Ovary (tissue), 9 donors: ENCODE measurements around the gene ZNF205. TPM values are rescaled to one million over a fixed set of nuclear protein-coding genes. Genes with fewer than 3 reads are reported as not detected.
"Not testable (repeated sequence)": the region's sequence is repeated elsewhere in the genome, so short reads cannot be mapped to it uniquely, and the experiment has no call there.

ENCODE experiments used
- DNase-seq, 5 donors: peaks; one replicate each; pipeline ENCODE4 v3.0.0-alpha.2; 2019 to 2020
- H3K27ac ChIP-seq, 2 donors: fragments of 200-600 bp; one replicate each; pipeline versions ENCODE4 v1.5.1 to v1.8.0; 2019 to 2022
- H3K27me3 ChIP-seq: fragments of 200-600 bp; one replicate; pipeline ENCODE4 v1.8.0; 2022
- H3K36me3 ChIP-seq: fragments of 200-600 bp; sonication (generic); one replicate; pipeline ENCODE4 v1.5.1; 2019
- H3K4me1 ChIP-seq: one replicate; pipeline ENCODE4 v1.8.1; 2013; ENCODE audit warnings: mild to moderate bottlenecking, moderate library complexity; ENCODE audit not compliant: insufficient read depth
- H3K4me3 ChIP-seq: fragments of 200-600 bp; sonication (generic); one replicate; pipeline ENCODE4 v1.5.1; 2017
- H3K9me3 ChIP-seq, 2 donors: fragments of 200-600 bp in 1 of 2; sonication (generic) in 1 of 2; one replicate each; pipeline versions ENCODE4 v1.5.1 to v1.8.1; 2013 to 2019; ENCODE audit warnings: mild to moderate bottlenecking in 1 of 2, moderate library complexity in 1 of 2
- CTCF ChIP-seq, 3 donors: fragments of 450-650 bp in 2 of 3; fragments of 200-600 bp in 1 of 3; IDR thresholded peaks; one replicate each; pipeline versions ENCODE4 v1.5.1 to v1.8.0; 2016 to 2022; ENCODE audit warnings: antibody characterized with exemption in 3 of 3, mild to moderate bottlenecking in 1 of 3
- EP300 ChIP-seq: sonication (generic); formaldehyde crosslinking; IDR thresholded peaks from one replicate; pipeline ENCODE4 v1.6.1; 2017; ENCODE audit warnings: antibody characterized with exemption
- POLR2A ChIP-seq: fragments of 450-650 bp; IDR thresholded peaks from one replicate; pipeline ENCODE4 v1.6.1; 2017; ENCODE audit warnings: antibody characterized with exemption, mild to moderate bottlenecking, moderate library complexity
- WGBS, 3 donors: extraction: QIAGEN DNeasy Blood & Tissue Kit in 1 of 3; methylation state at CpG; one replicate each; pipeline versions ENCODE4 v1.1.5 to v1.1.7; 2013 to 2017; 5-methylcytosine and 5-hydroxymethylcytosine counted together
- intact Hi-C, 4 donors: fragments of 100-400 bp; cut with DNase I; formaldehyde crosslinking; loops; one replicate each; pipeline versions ENCODE4 v1.11.0 to v1.15.1; 2022 to 2023
- polyA plus RNA-seq, 2 donors: library from polyadenylated mRNA; stranded (reverse); fragments of 200-250 nt in 1 of 2; fragments of 350-450 nt in 1 of 2; fragmentation: Illumina TruSeq in 1 of 2; extraction: RNeasy Lipid Tissue Mini Kit (QIAGEN cat#74804) in 1 of 2; gene quantifications; one replicate each; pipeline ENCODE4 v1.2.3, GENCODE V29; 2013 to 2014
- total RNA-seq, 7 donors: library from RNA; depleted of rRNA in 2 of 7; stranded (reverse); fragments of >200 nt in 2 of 7; fragmentation: NEBNext Ultra II Directional in 3 of 7; extraction: Animal tissue kit (Norgen Biotek cat#: 25700) in 3 of 7; gene quantifications; one replicate each; pipeline versions ENCODE4 v1.1.0 to v1.2.4, GENCODE V29; 2016 to 2023
- donor health status: DM: no; HTN: no; CAD: no; lungs with moderate emphysema.
- donor health status: DM: no; HTN: no; CAD: no.
- donor health status: Bipolar disorder and iron deficiency.
- donor health status: DM: yes; HTN: yes; CAD: no.
- donor health status: DM: no; HTN: no; CAD: no.
- donor health status: DM: yes; HTN: yes; CAD: no.

ZNF205 gene
- total and polyA plus RNA-seq, 9 donors: 3.0 to 22.1 (median 15.6) TPM

DNA sequence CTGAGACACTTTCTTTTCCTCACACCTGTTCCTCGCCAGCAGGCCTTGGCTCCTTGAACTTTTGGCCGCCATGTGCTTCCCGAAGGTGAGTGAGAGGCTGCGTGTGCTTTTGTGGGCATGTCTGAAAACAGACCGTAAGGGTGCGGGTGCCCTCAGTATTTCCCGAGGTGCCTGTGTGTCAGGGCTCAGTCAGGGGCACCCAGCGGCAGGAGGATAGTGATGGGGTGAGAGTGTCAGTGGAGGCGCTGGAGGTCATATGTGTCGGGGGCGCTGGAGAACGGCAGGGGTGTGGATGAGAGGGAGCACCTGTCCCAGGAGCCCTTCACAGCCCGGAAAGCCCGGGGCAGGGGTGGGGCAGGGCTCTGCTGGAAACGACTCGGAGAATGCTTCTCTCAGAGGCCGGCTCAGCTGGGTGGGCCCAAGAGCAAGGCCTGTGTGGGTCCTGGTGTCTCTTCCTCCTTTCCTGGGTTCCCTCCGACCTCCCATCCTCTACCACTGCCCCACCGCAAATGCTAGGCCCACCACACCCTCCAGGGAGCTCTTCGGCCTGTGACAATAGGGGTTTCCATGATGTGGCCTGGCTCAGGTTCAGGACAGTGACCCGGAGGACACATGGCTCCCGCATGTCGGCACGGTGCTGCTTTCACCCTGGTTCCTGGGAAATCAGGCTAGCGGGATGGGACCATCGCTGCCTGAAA lies 46.5 kb upstream of the ZNF205 start:
- TF ChIP-seq EP300 (no peak), POLR2A (no peak), CTCF (IDR thresholded peaks at IDR 0.05) (no peak)
- Histone ChIP-seq H3K4me1 (peaks cover 10% of the 10 kb centered on the region), H3K27ac (no peak overlapping the region), H3K9me3 (no peaks in the 10 kb centered on the region), H3K27me3 (no peaks in the 10 kb centered on the region), H3K36me3 (no peaks in the 10 kb centered on the region), H3K4me3 (peak overlapping the region; percentile 18)
- intact Hi-C loops: no loop called here
- DNase-seq: no peak
- WGBS, 3 donors: 26 to 32% (median 28%) methylated on average over 26 of the region's 26 CpGs

DNA sequence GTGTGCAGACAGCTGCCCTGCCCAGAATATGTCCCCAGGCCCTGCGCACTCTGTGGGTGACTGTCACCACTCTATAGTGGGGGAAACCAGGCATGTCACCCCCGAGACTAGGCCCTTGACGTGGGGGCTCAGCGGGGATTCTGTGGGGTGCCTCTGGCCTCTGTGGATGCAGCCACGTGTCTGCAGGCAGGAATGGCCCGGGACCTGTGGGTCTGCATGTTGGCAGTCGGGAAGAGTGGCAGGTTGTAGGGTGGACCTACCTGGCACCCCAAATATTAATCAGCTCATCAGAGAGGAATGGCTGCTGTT lies 46.0 kb upstream of the ZNF205 start:
- H3K9me3 ChIP-seq: no peaks in the 10 kb centered on the region
- H3K27ac ChIP-seq: no peak overlapping the region
- 86 to 89% (median 87%) methylated on average over 7 of the region's 7 CpGs for WGBS, 3 donors
- intact Hi-C loops: no loop called here
- no peaks in the 10 kb centered on the region for H3K36me3 ChIP-seq
- H3K27me3 ChIP-seq: no peaks in the 10 kb centered on the region
- no peak overlapping the region for H3K4me3 ChIP-seq
- no peak for DNase-seq
- peaks cover 10% of the 10 kb centered on the region for H3K4me1 ChIP-seq
- TF ChIP-seq EP300 (no peak), CTCF (IDR thresholded peaks at IDR 0.05) (no peak), POLR2A (no peak)

- H3K9me3 ChIP-seq: no peaks in the 10 kb centered on the region
- no peaks in the 10 kb centered on the region for H3K27me3 ChIP-seq
- 59 to 80% (median 64%) methylated on average over 4 of the region's 4 CpGs for WGBS, 3 donors
- peaks cover 10% of the 10 kb centered on the region for H3K4me1 ChIP-seq
- no peak for DNase-seq
- no peak overlapping the region for H3K27ac ChIP-seq
- H3K36me3 ChIP-seq: no peaks in the 10 kb centered on the region
- no peak for TF ChIP-seq EP300
- TF ChIP-seq POLR2A: no peak
- TF ChIP-seq CTCF (IDR thresholded peaks at IDR 0.05): no peak
- intact Hi-C loops: no loop called here
- no peak overlapping the region for H3K4me3 ChIP-seq
Observed at GRCh38 chr16:3068487-3068886, 43.9 kb upstream of the ZNF205 start.

DNA sequence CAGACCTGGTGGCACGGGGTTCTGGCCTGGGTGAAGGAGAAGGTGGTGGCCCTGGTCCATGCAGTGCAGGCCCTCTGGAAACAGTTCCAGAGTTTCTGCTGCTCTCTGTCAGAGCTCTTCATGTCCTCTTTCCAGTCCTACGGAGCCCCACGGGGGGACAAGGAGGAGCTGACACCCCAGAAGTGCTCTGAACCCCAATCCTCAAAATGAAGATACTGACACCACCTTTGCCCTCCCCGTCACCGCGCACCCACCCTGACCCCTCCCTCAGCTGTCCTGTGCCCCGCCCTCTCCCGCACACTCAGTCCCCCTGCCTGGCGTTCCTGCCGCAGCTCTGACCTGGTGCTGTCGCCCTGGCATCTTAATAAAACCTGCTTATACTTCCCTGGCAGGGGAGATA lies 43.2 kb upstream of the ZNF205 start:
- intact Hi-C loops, H3K4me3 ChIP-seq, H3K27ac ChIP-seq, DNase-seq, H3K9me3 ChIP-seq, H3K27me3 ChIP-seq, H3K36me3 ChIP-seq, H3K4me1 ChIP-seq: not testable (repeated sequence)
- WGBS, 3 donors: 83 to 88% (median 85%) methylated on average over 10 of the region's 11 CpGs

DNA sequence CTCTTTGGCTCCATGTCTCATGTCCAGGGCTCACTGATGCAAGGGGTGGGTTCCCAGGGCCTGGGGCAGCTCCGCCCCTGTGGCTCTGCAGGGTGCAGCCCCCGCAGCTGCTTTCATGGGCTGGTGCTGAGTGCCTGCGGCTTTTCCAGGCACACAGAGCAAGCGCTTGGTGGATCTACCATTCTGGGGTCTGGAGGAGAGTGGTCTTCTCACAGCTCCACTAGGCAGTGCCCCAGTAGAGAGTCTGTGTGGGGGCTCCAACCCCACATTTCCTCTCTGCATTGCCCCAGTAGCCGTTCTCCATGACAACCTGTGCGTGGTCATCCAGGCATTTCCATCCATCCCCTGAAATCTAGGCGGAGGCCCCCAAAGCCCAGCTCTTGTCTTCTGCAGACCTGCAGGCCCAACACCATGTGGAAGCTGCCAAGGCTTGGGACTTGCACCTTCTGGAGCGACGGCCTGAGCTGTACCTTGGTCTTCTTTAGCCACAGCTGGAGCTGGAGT lies 41.7 kb upstream of the ZNF205 start:
- TF ChIP-seq CTCF (IDR thresholded peaks at IDR 0.05): no peak
- TF ChIP-seq EP300: no peak
- no peak for TF ChIP-seq POLR2A
- peaks cover 2% of the 10 kb centered on the region for H3K4me1 ChIP-seq
- no peaks in the 10 kb centered on the region for H3K36me3 ChIP-seq
- H3K27ac ChIP-seq: no peak overlapping the region
- H3K27me3 ChIP-seq: no peaks in the 10 kb centered on the region
- H3K4me3 ChIP-seq: no peak overlapping the region
- no peaks in the 10 kb centered on the region for H3K9me3 ChIP-seq
- 79 to 89% (median 82%) methylated on average over 9 of the region's 9 CpGs for WGBS, 3 donors
- no peak for DNase-seq
- intact Hi-C loops: no loop called here
